B cell (primary cell): ENCODE data around the gene TMEM132D. TPM values are rescaled to one million over a fixed set of nuclear protein-coding genes. Genes with fewer than 3 reads are reported as not detected.

Experiments
- ATAC-seq: fragments of 200-7000 bp; cut with Tn5 transposase; one replicate; pipeline ENCODE4 v1.10.0; 2021; ENCODE audit warnings: low read depth, mild to moderate bottlenecking, moderate number of reproducible peaks, moderate library complexity
- CTCF ChIA-PET: fragments of 350-600 bp; sonication (Branson Sonifier 250); formaldehyde crosslinking; loops from one replicate; lab custom pipeline; 2021; ENCODE audit warnings: antibody characterized with exemption, inconsistent platforms; lab: Charles Lee
- POLR2A ChIA-PET: fragments of 350-600 bp; sonication (Branson Sonifier 250); formaldehyde crosslinking; loops from one replicate; lab custom pipeline; 2021; ENCODE audit warnings: antibody characterized with exemption; lab: Charles Lee
- DNase-seq: peaks from one replicate; pipeline ENCODE4 v3.0.0; 2013
- H2AFZ ChIP-seq: 2 replicates; pipeline ENCODE4 v1.6.1; 2012; ENCODE audit warnings: mild to moderate bottlenecking, low read depth, low read length; ENCODE audit not compliant: insufficient read depth, poor library complexity, severe bottlenecking
- H3K27ac ChIP-seq, 2 donors: 1 replicate in 1 of 2; 2 replicates in 1 of 2; pipeline ENCODE4 v1.5.1; 2012 to 2013; ENCODE audit warnings: low read length in 2 of 2, mild to moderate bottlenecking in 2 of 2, moderate library complexity in 1 of 2
- H3K27me3 ChIP-seq, 4 experiments: fragments of 200-600 bp in 1 of 4; sonication (generic) in 1 of 4; replicated peaks in 1 of 4; 1 replicate in 2 of 4; 2 replicates in 2 of 4; pipeline versions ENCODE4 v1.6.1 to v1.7.0; 2013 to 2016; ENCODE audit warnings: low read length in 3 of 4, mild to moderate bottlenecking in 2 of 4, mixed read lengths in 1 of 4, moderate library complexity in 1 of 4; ENCODE audit not compliant: insufficient read depth in 4 of 4, control insufficient read depth in 3 of 4; ENCODE audit errors: control extremely low read depth in 1 of 4
- H3K36me3 ChIP-seq, 2 experiments: replicated peaks in 1 of 2; 1 replicate in 1 of 2; 2 replicates in 1 of 2; pipeline versions ENCODE4 v1.6.1 to v1.7.1; 2013; ENCODE audit warnings: low read length in 1 of 2; ENCODE audit not compliant: insufficient read depth in 2 of 2, control insufficient read depth in 1 of 2; ENCODE audit errors: control extremely low read depth in 1 of 2, extremely low read depth in 1 of 2
- H3K4me1 ChIP-seq, 2 donors: fragments of 200-600 bp in 1 of 2; sonication (generic) in 1 of 2; 1 replicate in 1 of 2; 2 replicates in 1 of 2; pipeline versions ENCODE4 v1.5.1 to v1.6.1; 2013 to 2017; ENCODE audit warnings: low read length in 2 of 2; ENCODE audit not compliant: control insufficient read depth in 2 of 2, insufficient read depth in 2 of 2
- H3K4me2 ChIP-seq: replicated peaks from 2 replicates; pipeline ENCODE3; 2012; ENCODE audit warnings: mild to moderate bottlenecking, low read depth, low read length; ENCODE audit not compliant: poor library complexity, severe bottlenecking
- H3K4me3 ChIP-seq, 5 experiments: fragments of 200-600 bp in 1 of 5; sonication (generic) in 1 of 5; 1 replicate in 3 of 5; 2 replicates in 2 of 5; pipeline versions ENCODE4 v1.5.1 to v1.7.0; 2011 to 2016; ENCODE audit warnings: low read length in 4 of 5, mild to moderate bottlenecking in 4 of 5, low read depth in 2 of 5, control low read depth in 1 of 5, moderate library complexity in 1 of 5; ENCODE audit not compliant: insufficient read depth in 1 of 5; ENCODE audit errors: control extremely low read depth in 1 of 5, extremely low read depth in 1 of 5
- H3K79me2 ChIP-seq: fragments of 200-600 bp; sonication (generic); one replicate; pipeline ENCODE4 v1.6.0; 2016; ENCODE audit warnings: low read length; ENCODE audit not compliant: control insufficient read depth, insufficient read depth
- H3K9ac ChIP-seq: fragments of 200-600 bp; sonication (generic); 2 replicates; pipeline ENCODE4 v1.6.1; 2017; ENCODE audit warnings: mild to moderate bottlenecking, low read length, moderate library complexity
- H3K9me3 ChIP-seq, 3 donors: one replicate each; pipeline versions ENCODE4 v1.6.1 to v1.7.1; 2013; ENCODE audit warnings: low read length in 2 of 3; ENCODE audit not compliant: control insufficient read depth in 2 of 3, insufficient read depth in 1 of 3; ENCODE audit errors: control extremely low read depth in 1 of 3
- H4K20me1 ChIP-seq: 2 replicates; pipeline ENCODE4 v1.6.0; 2012; ENCODE audit warnings: mild to moderate bottlenecking, low read length; ENCODE audit not compliant: insufficient read depth, control insufficient read depth, poor library complexity, severe bottlenecking
- H3K27ac Mint-ChIP-seq: one replicate; pipeline ENCODE4 v1.8.0; 2021; ENCODE audit warnings: mixed read lengths
- H3K27me3 Mint-ChIP-seq: one replicate; pipeline ENCODE4 v1.8.0; 2021; ENCODE audit warnings: mixed read lengths
- H3K4me1 Mint-ChIP-seq: one replicate; pipeline ENCODE4 v1.8.0; 2021; ENCODE audit warnings: mixed read lengths
- H3K4me3 Mint-ChIP-seq: one replicate; pipeline ENCODE4 v1.8.0; 2021; ENCODE audit warnings: mixed read lengths
- H3K9me3 Mint-ChIP-seq: one replicate; pipeline ENCODE4 v1.8.0; 2022; ENCODE audit warnings: mixed read lengths; ENCODE audit not compliant: insufficient read depth
- EZH2 ChIP-seq: IDR thresholded peaks from 2 replicates; pipeline ENCODE4 v1.6.1; 2012; ENCODE audit warnings: borderline replicate concordance, low read depth, mild to moderate bottlenecking, moderate library complexity, low read length; ENCODE audit not compliant: insufficient read depth, poor library complexity, severe bottlenecking
- WGBS: methylation state at CpG from one replicate; pipeline ENCODE4 v1.1.5; 2013; ENCODE audit warnings: missing lambda C conversion rate; ENCODE audit not compliant: insufficient coverage; 5-methylcytosine and 5-hydroxymethylcytosine counted together
- intact Hi-C: fragments of 100-400 bp; cut with micrococcal nuclease; formaldehyde crosslinking; loops from one replicate; pipeline ENCODE4 v1.10.0; 2022
- polyA plus RNA-seq: library from polyadenylated mRNA; depleted of rRNA; stranded (reverse); fragments of >200 nt; gene quantifications from 2 replicates; pipeline ENCODE4 v1.2.3, GENCODE V29; 2012
- total RNA-seq, 2 donors: library from RNA; stranded (reverse); fragments of 120-200 nt in 1 of 2; gene quantifications; 1 replicate in 1 of 2; 2 replicates in 1 of 2; pipeline versions ENCODE4 v1.2.3 to v1.2.4, GENCODE V29; 2013 to 2022
- TF ChIP-seq, protein P1 (sequence below): fragments of 200-600 bp; IDR thresholded peaks from one replicate; pipeline ENCODE4 v1.8.0; 2022; ENCODE audit warnings: antibody characterized with exemption, mild to moderate bottlenecking

The TMEM132D gene
- total and polyA plus RNA-seq, 2 donors (not counting 1 experiment from before 2014, with no cell fraction given) = not detected

DNA sequence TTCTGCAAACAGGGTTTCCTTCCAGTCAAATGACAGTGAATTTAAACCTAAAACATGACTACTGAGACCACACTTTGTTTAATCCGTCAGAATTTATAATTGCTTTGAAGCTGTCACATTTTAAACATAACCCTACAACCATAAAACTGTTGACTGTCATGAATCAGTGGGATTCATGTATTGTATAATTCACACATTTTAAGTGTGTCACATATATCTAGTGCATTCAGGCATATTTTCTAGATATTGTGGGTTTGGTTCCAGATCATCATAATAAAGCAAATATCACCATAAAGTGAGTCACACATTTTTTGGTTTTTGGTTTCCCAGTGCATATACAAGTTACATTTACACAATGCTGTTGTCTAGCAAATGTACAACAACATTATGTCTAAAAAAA is 304.4 kb downstream of the TMEM132D start:
- Histone ChIP-seq H3K79me2 (no peaks in the 10 kb centered on the region), H3K9me3 (peaks cover 0 to 3% (median 0%) of the 10 kb centered on the region in 3 donors), H3K36me3 (no peaks in the 10 kb centered on the region), H3K9ac (no peak overlapping the region), H3K4me2 (no peak overlapping the region), H2AFZ (no peak overlapping the region), H4K20me1 (no peaks in the 10 kb centered on the region), H3K4me3 (no peak overlapping the region), H3K27me3 (no peaks in the 10 kb centered on the region), H3K4me1 (no peaks in the 10 kb centered on the region), H3K27ac (no peak overlapping the region)
- Mint-ChIP-seq H3K4me1 (no peaks in the 10 kb centered on the region), H3K27ac (no peak overlapping the region), H3K27me3 (no peaks in the 10 kb centered on the region), H3K9me3 (peaks cover 9% of the 10 kb centered on the region), H3K4me3 (no peak overlapping the region)
- ChIA-PET CTCF (no interaction called here), POLR2A (no interaction called here)
- WGBS = no CpG with 5 or more reads among the region's 1 CpG
- ATAC-seq = no peak
- intact Hi-C loops = no loop called here
- no peak for TF ChIP-seq EZH2
- TF ChIP-seq, protein P1, sequence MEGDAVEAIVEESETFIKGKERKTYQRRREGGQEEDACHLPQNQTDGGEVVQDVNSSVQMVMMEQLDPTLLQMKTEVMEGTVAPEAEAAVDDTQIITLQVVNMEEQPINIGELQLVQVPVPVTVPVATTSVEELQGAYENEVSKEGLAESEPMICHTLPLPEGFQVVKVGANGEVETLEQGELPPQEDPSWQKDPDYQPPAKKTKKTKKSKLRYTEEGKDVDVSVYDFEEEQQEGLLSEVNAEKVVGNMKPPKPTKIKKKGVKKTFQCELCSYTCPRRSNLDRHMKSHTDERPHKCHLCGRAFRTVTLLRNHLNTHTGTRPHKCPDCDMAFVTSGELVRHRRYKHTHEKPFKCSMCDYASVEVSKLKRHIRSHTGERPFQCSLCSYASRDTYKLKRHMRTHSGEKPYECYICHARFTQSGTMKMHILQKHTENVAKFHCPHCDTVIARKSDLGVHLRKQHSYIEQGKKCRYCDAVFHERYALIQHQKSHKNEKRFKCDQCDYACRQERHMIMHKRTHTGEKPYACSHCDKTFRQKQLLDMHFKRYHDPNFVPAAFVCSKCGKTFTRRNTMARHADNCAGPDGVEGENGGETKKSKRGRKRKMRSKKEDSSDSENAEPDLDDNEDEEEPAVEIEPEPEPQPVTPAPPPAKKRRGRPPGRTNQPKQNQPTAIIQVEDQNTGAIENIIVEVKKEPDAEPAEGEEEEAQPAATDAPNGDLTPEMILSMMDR = no peak
- no peak for DNase-seq

DNA sequence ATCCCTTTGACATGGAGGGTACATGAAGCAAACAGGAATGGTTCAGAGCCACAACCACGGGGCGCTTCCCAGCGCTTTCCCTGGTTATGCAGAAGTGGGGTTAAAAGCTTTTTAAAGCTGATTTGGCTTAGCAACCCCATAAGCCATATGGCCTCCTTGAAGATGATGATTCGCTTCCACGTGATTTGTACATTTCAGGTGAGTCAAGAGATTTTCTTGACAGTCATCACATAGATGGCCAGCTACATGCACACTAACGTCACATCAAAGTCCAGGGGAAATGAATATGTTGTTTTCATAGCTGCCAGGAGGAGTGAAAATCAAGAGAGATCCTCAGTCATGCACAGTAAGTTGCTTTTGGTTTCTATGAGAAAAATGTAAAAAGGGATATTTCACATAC is 309.7 kb downstream of the TMEM132D start:
- Histone ChIP-seq H3K4me2 (no peak overlapping the region), H3K9ac (no peak overlapping the region), H3K36me3 (no peaks in the 10 kb centered on the region), H3K79me2 (no peaks in the 10 kb centered on the region), H2AFZ (no peak overlapping the region), H3K4me3 (no peak overlapping the region), H3K4me1 (no peaks in the 10 kb centered on the region), H3K9me3 (peaks cover 0 to 3% (median 0%) of the 10 kb centered on the region in 3 donors), H4K20me1 (no peaks in the 10 kb centered on the region), H3K27me3 (no peaks in the 10 kb centered on the region), H3K27ac (no peak overlapping the region)
- DNase-seq (no peak), ATAC-seq (no peak)
- TF ChIP-seq, protein P1 = no peak
- no peak for TF ChIP-seq EZH2
- no peak overlapping the region for H3K27ac Mint-ChIP-seq
- intact Hi-C loops = no loop called here
- 53% methylated on average over 2 of the region's 6 CpGs for WGBS
- ChIA-PET POLR2A (no interaction called here), CTCF (no interaction called here)
- H3K27me3 Mint-ChIP-seq = no peaks in the 10 kb centered on the region
- no peaks in the 10 kb centered on the region for H3K4me1 Mint-ChIP-seq
- H3K4me3 Mint-ChIP-seq = no peak overlapping the region
- H3K9me3 Mint-ChIP-seq = peaks cover 6% of the 10 kb centered on the region
